ENCODE measurements around the gene UNK.

DNA sequence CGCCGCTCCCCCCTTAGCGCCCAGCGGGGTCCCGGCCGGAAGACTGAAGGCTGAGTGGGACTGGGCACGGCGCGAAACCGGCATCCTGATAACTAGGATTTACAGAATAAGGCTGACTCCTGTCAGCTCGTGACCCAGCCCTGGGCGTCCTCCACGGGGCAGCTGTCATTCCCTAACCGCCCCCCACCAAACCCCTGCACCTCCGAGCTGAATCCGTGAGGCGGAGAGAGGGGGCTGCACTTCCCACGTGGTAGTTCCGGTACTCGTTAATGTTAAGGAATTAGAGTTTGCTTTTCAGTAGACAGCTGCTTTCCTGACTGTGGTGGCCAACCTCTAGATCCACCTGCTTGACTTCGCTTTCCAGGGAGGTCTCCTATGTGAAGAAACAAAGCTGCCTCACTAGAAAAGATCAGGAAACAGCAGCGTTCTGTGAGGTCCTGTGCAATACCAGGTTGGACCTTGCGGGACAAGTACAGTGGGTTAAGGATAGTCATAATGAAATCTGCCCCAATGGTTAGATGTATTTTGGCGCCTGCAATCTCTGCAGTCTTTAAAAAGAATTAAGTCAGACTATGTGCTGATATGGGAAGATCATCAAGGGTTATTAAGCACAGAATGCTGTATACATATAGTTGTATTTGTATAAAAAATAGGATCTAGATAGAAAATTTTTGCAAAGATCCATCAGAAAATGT, 71.6 kb downstream of the UNK start:
- TF ChIP-seq ARNTL (CRISPR knock-in tag; IDR thresholded peaks at IDR 0.05; ENCODE audit: borderline replicate concordance, low read depth), result no peak
- TF ChIP-seq OSR1 (CRISPR knock-in tag; IDR thresholded peaks at IDR 0.05), result no peak
- TF ChIP-seq, protein P1, sequence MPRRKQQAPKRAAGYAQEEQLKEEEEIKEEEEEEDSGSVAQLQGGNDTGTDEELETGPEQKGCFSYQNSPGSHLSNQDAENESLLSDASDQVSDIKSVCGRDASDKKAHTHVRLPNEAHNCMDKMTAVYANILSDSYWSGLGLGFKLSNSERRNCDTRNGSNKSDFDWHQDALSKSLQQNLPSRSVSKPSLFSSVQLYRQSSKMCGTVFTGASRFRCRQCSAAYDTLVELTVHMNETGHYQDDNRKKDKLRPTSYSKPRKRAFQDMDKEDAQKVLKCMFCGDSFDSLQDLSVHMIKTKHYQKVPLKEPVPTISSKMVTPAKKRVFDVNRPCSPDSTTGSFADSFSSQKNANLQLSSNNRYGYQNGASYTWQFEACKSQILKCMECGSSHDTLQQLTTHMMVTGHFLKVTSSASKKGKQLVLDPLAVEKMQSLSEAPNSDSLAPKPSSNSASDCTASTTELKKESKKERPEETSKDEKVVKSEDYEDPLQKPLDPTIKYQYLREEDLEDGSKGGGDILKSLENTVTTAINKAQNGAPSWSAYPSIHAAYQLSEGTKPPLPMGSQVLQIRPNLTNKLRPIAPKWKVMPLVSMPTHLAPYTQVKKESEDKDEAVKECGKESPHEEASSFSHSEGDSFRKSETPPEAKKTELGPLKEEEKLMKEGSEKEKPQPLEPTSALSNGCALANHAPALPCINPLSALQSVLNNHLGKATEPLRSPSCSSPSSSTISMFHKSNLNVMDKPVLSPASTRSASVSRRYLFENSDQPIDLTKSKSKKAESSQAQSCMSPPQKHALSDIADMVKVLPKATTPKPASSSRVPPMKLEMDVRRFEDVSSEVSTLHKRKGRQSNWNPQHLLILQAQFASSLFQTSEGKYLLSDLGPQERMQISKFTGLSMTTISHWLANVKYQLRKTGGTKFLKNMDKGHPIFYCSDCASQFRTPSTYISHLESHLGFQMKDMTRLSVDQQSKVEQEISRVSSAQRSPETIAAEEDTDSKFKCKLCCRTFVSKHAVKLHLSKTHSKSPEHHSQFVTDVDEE (CRISPR knock-in tag; IDR thresholded peaks at IDR 0.05), result no peak
- no peak for TF ChIP-seq RARB (CRISPR knock-in tag; IDR thresholded peaks at IDR 0.05)
- TF ChIP-seq GLIS3 (CRISPR knock-in tag; IDR thresholded peaks at IDR 0.05), result no peak
- TF ChIP-seq ZFP30 (CRISPR knock-in tag; IDR thresholded peaks at IDR 0.05), result no peak

Data from SK-N-SH treated with all-trans-retinoic acid at 6 μM for 48 hours (cell line).